D721Med (cell line): ENCODE data around the gene BSPRY.

ENCODE experiments used
- DNase-seq: peaks from one replicate; pipeline ENCODE4 v3.0.0; 2011; ENCODE audit warnings: low spot score; ENCODE audit not compliant: insufficient read length
- FAIRE-seq: peaks from 2 replicates; lab custom pipeline; 2011; peaks lifted over from hg19 to GRCh38; lab: Jason Lieb, UNC
- TF ChIP-seq, protein P1 (sequence below): IDR thresholded peaks from 2 replicates; pipeline ENCODE4 v1.5.1; 2012; ENCODE audit warnings: mild to moderate bottlenecking, control low read depth; ENCODE audit not compliant: insufficient read depth; ENCODE audit errors: missing control alignments

BSPRY gene

DNA sequence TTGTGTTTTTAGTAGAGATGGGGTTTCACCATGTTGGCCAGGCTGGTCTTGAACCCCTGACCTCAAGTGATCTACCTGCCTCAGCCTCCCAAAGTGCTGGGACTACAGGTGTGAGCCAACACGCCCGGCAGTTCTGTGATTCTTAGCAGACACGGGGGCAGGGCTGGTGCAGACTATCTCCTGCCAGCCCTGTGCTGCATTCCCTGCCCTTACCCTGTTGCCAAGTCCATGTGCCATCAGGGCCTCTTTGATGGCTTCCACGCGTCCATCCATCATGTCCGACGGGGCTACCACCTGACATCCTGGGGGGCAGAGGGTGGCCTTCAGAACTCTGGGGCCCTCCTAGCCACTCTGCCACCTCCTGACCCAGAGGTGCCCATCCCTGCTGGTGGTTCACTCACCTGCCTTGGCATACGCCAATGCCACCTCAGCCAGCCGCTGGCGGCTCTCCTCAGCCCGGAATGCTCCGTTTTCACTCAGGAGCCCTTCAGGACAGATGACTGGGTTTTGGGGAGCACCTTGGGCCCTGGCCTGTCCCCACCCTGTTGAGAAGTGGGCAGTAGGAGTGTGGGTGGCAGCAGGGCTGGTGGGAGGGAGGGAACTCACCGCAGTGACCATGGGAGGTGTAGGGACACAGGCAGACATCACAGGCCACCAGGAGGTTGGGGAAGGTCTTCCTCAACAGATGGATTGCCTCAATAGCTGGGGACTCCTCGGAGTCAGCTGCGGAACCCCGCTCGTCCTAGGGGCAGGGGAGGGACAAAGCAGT lies 41.0 kb downstream of the BSPRY start:
- DNase-seq (no peak), FAIRE-seq (no peak)
- TF ChIP-seq, protein P1, sequence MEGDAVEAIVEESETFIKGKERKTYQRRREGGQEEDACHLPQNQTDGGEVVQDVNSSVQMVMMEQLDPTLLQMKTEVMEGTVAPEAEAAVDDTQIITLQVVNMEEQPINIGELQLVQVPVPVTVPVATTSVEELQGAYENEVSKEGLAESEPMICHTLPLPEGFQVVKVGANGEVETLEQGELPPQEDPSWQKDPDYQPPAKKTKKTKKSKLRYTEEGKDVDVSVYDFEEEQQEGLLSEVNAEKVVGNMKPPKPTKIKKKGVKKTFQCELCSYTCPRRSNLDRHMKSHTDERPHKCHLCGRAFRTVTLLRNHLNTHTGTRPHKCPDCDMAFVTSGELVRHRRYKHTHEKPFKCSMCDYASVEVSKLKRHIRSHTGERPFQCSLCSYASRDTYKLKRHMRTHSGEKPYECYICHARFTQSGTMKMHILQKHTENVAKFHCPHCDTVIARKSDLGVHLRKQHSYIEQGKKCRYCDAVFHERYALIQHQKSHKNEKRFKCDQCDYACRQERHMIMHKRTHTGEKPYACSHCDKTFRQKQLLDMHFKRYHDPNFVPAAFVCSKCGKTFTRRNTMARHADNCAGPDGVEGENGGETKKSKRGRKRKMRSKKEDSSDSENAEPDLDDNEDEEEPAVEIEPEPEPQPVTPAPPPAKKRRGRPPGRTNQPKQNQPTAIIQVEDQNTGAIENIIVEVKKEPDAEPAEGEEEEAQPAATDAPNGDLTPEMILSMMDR, result no peak

DNA sequence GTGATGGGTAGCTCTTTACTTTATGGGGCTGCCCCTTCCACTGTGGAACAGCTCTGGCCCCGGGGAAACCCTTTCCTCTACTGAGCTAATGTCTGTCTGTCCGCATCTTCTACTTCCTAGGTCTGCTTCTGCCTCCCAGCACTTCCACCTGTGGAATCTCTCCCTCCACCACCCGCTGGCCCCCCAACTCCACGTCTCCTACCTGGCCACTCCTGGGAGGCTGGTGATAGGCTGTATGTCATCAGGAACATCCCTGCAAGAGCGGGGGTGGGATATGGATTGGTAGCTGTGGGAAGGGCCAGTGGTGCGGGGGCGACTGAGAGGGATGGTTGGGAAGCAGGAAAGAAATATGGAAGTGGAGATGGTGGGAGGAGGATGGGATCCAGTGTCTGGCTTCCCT lies 42.6 kb downstream of the BSPRY start:
- FAIRE-seq, result no peak
- TF ChIP-seq, protein P1, result no peak
- DNase-seq, result no peak

DNA sequence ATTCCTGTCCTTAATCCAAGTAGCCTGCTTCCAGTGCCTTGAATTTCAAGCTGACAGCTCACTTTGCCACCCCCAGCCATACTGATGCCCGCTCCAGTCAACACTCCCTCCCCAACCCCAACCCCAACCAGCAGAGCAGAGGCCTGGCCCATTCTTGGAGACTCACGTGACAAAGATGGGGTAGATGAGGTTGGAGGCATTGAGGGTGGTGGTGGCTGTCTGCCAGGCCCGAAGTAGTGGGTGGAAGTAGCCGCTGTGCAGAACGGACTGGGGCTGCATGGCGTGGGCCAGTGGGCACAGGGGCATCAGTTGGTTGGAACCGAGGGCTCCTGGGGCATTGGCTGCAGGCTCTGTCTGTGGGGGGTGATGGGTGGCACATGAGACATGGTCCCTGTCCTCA lies 43.9 kb downstream of the BSPRY start:
- DNase-seq (no peak), FAIRE-seq (no peak)
- TF ChIP-seq, protein P1, result no peak

DNA sequence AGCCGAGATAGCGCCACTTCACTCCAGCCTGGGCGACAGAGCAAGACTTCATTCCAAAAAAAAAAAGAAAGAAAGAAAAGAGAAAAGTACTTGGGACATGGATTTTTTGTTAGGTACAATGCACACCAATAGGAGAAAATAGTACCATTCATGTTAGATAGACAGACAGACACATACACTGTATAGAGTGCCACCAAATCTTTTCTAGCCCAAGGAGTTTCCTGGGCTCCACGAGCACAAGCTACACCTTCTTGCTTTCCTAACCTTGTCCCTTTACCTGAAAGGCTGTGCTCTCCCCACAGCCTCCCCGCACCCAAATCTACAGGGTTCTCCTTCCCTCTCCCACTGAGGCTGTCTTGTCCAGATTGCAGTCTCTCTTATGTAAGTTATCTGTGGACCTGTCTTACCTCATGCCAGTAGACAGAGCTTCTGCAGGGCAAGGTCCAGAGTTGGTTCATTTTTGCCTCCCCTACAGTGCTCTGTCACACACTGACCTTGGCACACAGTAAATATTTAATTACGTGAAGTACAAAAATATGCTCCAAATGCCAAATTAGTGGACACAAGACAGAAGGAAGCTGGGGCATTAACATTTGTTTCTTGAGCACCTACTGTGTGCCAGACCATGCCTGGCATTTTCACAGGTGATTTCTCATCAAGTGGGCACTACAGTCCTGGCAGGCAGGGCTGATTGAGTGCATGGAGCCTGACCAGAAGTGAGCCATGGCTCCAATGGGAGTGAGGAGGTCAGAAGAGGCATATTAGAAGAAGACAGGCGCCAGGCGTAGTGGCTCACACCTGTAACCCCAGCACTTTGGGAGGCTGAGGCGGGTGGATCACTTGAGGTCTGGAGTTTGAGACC lies 45.9 kb downstream of the BSPRY start:
- TF ChIP-seq, protein P1, result no peak
- FAIRE-seq (no peak), DNase-seq (no peak)

DNA sequence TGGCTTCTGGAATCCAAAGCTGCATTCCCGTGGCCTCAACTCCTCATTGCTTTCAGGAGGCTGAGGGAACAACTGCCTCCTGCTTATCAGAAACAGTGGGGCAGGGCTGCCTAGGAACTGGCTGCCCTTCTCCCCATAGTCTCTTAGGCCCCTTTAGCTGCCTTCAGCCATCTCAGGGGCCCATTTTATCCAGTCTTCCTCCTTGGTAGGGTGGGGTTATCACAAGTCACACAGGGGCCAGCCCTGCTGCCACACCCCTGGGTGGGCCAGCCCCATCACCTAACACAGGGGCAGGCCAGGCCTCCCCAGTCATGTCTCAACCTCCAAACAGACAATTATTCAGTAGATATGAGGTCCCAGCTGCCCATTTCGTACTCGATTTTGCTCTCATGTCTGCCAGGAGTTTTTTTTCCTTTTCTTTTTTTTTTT lies 47.9 kb downstream of the BSPRY start:
- FAIRE-seq (no peak), DNase-seq (no peak)
- TF ChIP-seq, protein P1, result no peak

DNA sequence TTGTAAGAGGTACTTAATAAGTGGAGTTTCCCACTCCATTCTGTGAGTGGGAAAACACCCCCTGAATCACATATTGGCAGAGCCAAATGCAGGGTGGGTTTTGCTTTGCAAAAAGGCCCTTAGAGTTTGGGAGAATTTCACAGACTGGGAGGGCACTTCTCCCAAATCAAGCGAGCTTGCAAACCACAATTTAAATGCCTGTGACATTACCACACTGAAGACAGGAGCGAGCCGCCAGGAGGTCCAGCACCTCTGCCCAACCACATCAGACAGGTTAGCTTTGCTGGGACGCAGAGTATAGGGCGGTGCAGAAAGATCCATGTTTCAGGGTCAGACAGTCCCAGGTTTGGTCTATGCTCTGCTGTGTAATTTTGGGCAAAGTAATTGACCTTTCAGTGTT lies 49.5 kb downstream of the BSPRY start:
- DNase-seq (no peak), FAIRE-seq (no peak)
- TF ChIP-seq, protein P1, result no peak
